NCI-H2171 treated with DMSO at 0.1 percent for 48 hours (cell line): ENCODE data around the gene PPIE.
"Not testable (repeated sequence)": the region's sequence is repeated elsewhere in the genome, so short reads cannot be mapped to it uniquely, and the experiment has no call there.

Experiments used
- DNase-seq: peaks from one replicate; lab custom pipeline; 2025; lab: John Stamatoyannopoulos, UW

PPIE gene

DNA sequence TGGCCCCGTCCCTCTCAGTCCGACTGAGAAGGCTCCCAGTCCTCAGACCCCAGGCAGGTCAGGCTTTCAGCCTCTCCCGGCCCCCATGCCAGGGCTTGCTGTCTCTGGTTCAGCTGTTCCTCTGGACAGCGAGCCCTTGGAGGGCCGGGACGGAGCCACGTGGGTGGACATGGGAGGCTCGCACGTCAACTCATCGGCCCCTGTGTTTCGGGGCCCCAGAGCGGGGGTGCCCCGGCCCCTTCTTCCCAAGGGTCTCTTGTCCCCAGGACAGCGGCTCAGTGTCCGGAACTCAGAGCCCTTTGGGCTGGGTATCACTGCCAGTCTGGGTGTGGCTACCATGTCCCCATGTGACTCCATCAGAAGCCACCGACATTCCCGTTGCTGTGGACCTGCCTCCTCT, 39.2 kb downstream of the PPIE start:
- not testable (repeated sequence) for DNase-seq

DNA sequence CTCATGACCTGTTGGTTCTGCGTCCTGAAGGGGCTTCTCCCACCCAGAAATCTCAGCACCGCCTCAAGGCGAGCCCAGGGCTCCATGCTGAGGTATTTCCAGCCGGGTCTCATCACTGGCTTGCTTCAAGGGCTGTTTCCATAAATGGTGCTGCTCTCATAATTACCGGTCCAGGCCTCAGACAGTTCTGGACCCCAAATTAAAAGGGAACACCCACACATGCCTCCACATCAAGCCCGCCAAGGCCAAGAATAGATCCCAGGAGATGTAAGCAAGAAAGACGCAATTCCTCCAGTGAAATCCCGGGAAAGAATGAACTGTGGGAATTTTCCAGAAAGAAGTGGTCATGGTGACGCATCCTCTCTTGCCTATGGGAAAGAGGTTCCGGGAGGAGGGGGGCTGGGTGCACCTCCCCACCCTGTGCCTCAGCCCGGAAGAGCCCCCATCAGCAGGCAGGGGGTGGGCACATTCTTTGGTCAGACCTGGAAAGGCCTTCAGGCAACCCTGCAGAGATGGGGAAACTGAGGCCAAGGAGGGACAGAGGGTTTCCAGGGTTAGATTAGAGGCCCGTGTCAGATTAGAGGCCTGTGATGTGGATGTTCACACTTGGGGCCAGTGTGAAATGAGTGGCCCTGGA, 39.9 kb downstream of the PPIE start:
- not testable (repeated sequence) for DNase-seq

DNA sequence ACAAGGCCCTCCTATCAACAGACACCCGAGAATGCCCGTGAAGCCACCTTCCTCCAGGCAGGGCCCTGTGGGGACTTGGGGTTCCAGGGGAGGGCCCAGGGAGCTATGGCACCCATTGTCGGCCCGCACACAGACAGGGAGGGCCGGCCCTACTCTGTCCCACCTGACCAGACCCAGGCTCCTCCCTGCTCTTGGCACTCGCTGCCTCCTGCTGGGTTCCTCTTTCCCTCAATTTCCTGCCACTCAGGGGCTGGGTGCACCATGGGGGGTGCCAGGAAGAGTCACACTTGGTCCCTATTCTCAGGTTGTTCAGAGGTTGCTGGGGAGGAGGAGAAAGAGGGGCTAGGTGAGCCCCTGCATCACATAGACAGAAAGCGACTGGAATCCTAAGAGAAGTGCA, 40.5 kb downstream of the PPIE start:
- no peak for DNase-seq

DNA sequence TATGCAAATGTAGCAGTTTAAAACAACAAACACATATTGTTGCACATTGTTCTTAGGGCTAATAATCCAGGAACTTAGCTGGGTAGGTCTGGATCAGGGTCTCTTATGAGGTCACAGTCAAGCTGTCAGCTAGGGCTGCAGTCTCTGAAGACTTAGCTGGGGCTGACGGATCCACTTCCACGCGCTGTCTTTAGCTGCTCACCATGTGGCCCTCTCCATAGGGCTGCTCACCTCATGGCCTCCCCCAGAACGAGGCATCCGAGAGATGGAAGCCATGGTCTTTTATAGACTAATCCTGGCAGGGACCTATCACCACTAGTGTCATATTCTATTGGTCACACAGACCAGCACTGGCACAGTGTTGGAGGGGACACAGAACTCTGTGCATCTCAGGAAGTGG, 41.1 kb downstream of the PPIE start:
- no peak for DNase-seq

DNA sequence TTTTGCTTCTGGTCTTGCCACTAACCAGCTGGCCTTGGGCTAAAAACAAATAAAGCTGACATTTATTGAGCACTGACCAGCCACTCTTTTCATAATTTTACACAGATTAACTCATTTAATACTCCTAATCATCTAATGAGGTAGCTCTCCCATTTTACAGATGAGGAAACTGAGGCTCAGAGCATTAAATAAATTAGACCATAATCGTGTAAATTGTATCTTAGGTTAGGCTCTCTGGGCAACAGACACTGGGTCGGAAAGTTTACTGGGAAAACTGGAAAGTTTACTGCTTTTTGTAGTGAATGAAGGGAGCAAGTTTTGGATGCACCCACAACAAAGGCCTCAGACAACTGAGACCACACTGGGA, 42.6 kb downstream of the PPIE start:
- no peak for DNase-seq

DNA sequence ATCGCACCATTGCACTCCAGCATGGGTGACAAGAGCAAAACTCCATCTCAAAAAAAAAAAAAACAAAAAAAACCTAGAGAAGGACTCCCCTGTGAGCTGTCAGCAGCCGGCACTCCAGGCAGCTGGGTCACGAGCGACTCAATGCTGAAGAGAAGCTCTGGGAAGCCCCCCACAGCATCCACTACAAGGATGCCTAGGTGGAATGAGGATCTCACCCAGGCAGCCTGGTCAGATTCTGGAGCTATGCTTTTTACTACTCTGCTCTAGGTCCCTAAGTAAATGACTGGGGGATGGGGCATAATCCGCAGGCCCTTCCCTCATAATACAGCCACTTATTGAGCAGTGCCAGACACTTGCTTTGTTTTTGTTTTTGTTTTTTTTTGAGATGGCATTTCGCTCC, 43.4 kb downstream of the PPIE start:
- DNase-seq: no peak

DNA sequence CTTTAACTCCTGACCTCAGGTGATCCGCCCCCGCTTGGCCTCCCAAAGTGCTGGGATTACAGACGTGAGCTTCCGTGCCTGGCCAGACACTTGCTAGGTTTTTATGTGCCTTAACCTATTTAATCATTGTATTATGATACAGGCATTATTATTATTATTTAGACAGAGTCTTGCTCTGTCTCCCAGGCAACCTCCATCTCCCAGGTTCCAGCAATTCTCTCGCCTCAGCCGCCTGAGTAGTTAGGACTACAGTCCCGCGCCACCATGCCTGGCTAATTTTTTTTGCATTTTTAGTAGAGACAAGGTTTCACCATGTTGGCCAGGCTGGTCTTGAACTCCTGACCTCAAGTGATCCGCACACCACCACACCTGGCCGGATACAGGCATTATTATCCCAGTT, 44.0 kb downstream of the PPIE start:
- DNase-seq: not testable (repeated sequence)

DNA sequence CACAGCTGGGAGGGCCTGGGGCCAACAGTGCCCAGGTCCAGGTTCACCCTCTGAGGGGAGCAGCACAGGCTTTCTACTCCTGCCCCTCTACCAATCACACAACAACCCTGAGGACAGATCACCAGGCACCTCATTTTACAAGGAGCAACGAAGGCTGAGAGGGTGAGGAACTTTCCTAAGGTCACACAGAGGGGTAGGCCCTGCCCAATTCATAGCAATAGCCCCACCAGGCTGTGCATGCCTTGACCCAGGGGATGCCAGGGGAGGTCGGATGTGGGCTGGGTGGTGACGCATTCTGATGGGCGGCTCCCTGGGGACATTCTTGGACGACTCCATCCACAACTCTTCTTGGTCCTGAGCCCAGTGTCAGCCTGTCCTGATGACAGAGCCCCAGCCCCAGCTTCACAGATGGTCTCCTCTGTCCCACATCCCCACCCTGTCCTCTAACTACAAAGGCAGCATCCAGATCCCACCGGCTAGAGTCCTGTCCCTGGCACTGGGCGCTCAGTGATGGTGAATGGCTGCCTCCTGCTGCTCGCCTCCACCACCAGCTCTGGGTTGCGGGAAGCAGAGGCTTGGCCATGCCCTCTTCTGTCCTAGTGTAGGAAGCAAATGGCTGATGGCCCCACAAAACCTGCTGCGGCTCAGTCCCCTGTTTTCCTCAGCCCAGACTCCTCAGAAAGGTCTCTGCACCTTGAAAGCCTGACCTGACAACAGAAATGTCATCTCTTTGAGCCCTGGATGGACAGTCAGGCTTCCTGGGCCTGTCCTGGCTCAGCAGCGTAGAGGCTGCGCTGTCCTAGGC, 47.8 kb downstream of the PPIE start:
- DNase-seq: not testable (repeated sequence)

DNA sequence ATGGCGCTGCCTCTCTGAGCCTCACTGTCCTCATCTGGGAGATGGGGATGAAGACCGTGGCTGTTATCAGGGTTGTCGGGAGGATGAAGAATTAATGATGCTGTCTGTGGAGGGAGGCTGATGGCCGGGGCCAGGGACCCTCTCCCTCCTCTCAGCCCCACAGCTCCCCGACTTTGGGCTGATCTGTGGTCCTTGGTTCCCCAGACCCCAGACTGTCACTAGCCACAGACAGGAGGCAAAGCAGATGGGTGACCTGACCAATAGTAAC, 48.4 kb downstream of the PPIE start:
- DNase-seq: not testable (repeated sequence)

DNA sequence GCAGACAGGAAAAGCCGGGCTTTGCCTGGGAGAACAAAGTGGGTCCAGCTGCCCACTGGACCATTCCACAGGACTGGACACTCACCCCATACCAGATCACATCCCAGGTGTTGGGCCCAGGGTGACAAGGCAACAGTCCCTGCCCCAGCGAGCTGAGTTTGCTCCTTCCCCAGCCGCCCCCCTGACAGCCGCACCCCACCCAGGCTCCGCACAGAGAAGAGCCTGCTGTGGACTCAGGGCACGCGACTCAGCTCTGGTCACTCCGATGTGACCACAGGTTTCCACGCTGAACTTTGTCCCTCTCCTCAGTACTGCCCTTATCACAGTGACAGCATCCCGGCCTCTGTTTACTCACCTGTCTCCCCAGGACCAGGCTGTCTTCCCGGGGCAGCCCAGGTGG, 48.8 kb downstream of the PPIE start:
- DNase-seq: no peak

DNA sequence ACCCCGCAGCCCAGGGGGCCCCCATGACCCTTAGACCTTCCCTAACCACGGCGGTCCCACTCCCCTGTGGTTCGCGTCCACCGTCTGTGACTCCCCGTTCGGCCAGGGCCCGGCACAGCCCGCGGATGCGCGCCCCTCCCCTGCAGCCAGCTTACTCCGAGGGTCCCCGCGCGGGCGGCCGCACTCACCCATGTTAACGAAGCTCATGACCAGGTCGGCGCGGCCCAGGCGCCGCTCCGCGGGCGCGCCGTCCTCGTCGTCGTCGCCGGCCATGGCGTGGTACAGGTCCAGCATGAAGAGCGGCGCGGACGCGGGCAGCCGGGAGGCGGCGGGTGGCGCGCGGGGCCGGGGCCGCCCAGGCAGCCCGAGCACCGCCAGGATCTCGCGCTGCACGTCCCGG, 49.3 kb downstream of the PPIE start:
- DNase-seq: not testable (repeated sequence)

DNA sequence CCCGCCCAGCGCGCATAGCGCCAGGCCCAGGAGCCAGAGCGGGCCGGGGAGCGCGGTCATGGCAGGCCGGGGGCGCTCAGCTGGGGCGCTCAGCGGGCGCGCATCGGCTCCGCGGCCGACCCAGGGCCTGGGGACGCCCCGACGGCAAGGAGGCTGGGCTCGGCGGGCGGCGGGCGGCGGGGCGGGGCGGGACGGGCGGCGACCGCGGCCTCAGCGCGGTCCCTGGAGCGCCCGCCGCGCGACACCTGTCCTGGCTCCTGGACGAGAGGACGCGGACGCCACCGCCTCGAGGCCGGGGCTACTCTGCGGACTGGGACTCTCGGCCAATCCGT, 49.7 kb downstream of the PPIE start:
- DNase-seq: no peak

DNA sequence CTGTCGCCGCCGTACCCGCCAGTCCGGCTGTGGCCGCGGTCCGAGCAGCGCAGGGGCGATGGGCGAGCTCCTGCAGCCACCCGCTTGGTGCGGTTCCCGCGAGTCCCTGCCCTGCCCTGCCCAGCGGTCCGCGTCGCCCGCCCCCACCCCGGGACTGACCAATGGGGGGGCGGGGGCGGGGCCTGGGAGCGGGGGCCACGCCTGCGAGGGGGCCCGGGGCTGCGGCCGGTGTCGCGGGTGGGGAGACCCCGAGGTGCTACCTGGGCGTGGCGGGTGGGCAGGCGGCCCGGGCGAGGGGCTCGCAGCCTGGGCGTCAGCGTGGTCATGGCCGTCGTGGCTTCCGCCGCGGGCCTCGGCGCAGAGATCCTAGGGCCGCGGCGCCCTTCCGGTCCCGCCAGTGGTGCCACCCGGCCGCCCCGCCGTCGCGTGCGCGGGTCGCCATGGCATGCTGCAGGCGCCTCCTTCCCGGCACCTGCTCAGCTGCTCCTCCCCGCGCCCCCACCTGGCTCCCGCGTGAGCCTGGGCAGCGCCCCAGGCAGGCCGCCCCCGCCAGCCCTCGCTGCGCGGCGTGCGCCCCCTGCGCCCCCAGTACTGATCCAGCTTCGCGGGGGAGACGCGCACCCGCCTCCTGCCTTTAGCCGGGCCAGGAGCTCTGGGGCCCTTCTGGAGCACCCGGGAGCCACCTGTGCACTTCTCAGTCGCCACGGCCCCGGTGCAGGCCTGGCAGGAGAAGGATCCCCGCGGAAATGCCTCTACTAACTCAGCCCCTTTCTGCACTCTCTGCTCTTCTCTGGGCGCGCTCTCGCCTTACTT, 50.3 kb downstream of the PPIE start, which contains the start of gene BMP8B:
Gene BMP8B (minus strand): TSS at position 108 of the 813 bp plus-strand sequence. CDS start 380 bp downstream, outside the sequence.
- DNase-seq: peak; percentile 63

DNA sequence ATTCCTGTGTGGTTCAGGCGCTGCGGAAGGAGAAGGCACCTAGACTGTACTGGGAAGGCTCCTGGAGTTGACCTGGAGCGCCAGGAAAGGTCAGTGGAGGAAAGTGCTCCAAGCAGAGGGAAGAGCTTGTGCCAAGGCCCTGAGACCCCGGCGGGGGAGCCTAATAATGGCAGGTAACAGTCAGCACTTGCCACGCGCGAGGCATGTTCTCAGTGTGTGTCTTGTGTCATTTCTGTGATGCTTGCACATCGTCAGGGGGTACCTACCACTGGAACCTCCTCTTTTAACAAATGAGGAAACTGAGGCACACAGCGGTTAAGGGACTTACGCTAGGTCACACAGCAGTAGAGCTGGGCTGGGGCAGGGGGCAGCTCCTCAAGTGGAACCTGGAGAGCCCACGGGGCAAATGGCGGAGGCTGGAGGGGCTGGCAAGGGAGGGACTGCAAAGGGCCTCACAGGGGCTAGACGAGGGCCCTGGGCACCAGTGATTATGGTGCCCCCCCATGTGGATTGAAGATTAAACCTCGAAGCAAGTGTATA, 51.0 kb downstream of the PPIE start:
- no peak for DNase-seq

DNA sequence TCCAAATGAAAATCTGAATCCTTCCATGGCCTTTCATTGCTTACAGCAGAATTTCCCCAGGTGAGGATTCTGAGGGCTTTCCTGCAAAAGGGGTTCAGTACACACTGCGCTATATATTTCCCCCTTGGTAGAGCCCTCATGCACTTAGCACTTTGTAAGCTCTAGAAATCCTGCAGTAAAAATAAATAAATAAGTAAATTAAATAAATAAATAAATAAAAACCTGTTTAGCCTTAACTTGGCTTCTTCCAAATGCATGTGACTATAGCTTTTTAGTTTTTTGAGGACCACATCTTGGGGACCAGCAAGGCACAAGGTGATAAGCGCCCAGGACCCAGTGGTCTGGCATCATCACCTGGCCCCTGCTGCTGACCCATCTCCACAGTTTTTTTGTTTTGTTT, 53.2 kb downstream of the PPIE start:
- no peak for DNase-seq

DNA sequence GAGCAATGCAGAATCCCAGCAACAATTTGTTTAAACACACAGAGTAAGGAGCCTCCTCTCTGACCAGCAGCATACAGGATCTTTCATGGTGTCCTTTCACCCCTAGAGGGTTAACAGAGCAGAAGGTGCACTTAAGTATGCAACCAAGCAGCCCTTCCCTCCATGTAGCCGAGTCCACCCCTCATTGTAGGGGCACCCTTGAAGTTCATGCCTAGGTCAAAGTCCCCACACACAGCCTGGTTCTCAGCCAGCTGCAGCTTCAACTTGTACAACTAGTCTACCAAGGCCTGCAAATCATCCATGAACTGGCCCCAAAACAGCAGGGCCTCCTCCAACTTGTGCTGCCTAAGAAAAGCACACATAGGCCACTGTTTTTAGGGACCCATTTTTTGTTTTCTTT, 57.0 kb downstream of the PPIE start:
- no peak for DNase-seq

DNA sequence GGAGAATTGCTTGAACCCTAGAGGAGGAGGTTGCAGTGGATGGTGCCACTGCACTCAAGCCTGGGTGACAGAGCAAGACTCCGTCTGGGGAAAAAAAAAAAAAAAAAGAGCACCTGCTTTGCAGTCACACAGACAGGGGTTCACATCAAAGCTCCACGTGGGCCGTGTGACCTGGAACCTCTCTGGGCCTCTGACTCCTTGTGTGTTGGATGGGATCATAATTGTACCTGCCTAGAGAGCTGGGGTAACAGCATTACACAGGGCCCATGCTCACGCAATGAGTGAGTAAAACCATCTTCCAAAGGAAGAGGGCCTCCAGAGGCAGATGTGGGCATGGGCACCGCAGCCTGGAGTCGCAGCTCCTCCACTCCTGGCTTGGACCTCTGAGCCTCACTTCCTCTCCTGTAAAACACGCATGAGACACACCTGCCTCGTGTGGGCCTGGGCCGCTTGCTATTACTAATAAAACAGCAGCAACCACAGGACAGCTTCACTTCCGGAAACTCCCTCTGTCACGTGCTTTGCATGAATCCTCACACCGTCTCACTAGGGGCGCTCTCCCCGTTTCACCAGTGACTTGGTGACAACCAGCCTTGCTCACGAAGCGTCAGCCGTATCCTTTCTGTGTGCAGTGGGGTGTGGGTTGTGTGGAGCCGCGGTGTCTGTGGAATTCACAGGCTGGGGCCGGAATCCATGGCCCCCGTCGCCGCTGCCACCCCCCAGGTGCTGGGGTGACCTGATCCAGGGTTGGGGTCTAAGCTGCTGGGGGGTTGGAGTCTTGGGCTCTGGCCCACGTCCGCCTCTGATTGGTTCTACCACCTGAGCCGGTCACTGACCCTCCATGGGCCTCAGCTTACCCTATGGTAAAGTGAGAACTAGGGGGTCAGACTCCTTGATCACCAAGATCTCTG, 60.4 kb downstream of the PPIE start:
- not testable (repeated sequence) for DNase-seq

DNA sequence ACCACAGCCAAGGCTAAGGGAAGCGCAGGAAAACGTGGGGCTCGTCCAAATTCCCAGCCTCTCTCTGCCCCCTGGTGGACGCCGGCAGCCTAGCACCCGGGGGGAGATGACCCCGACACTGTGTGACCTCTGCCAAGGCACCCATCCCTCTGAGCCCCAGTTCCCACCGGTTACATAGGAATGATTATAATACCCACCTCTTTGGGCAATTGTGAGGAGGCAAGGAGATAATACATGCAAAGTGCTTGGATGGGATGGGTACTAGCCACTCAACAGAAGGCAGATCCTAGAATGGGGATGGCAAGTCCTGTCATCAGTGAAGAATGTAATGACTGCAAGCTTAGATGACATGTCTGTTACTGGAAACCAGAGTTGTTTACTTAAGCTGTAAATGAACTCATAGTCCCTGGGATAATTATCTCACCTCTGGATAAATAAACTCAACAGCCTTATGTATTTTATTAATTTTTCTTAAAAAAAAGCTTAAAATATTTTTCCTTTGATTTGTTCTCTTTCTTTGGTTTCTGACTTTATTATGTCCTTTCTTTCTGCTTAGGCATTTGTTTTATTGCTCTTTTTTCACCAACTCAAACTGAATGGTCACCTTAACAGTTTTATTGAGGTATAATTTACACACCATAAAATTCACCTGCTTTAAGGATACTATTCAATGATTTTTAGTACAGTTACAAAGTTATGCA, 61.2 kb downstream of the PPIE start:
- DNase-seq: peak; percentile 44

DNA sequence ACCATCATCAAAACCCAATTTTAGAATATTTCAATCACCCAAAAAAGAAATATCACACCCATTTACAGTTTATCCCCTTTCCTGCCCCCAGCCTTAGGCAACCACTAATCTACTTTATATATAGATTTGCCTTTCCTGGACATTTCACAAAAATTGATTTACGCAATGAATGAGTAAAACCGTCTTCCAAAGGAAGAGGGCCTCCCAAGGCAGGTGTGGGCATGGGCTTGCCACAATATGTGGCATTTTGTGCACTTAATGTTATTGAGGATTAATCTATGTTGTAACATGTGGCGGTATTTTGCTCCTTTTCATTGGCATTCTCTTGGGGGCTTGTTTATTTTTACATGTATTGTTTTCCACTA, 61.8 kb downstream of the PPIE start:
- DNase-seq: no peak

DNA sequence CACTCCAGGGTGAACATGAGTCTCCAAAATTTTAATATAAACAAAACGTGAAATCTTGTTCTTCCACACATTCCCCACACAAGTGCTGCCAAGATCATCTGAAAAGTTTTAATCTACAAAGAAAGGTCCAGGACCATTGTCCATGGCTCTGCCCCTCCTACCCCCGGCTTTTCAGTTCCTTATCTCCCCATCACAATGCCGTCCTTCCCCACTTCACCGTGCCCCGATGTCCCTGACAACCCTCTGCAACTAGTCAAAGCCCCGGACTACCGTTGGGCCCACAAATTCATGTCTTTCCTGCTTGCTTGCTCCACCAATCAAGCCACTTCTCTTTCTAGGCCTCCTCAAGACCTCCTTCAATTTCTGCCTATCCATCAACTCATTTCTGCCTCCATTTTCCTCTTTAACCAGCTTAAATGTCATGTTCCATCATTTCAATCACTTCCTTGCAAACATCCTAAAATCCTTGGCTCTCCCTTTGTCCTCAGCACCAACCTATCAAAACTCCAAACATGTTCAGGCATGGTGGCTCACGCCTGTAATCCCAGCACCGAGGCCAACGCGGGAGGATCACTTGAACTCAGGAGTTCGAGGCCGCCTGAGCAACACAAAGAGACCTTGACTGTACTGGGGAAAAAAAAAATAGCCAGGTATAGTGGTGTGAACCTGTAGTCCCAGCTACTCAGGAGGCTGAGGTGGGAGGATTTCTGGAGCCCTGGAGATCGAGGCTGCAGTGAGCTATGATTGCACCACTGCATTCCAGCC, 64.0 kb downstream of the PPIE start:
- no peak for DNase-seq

DNA sequence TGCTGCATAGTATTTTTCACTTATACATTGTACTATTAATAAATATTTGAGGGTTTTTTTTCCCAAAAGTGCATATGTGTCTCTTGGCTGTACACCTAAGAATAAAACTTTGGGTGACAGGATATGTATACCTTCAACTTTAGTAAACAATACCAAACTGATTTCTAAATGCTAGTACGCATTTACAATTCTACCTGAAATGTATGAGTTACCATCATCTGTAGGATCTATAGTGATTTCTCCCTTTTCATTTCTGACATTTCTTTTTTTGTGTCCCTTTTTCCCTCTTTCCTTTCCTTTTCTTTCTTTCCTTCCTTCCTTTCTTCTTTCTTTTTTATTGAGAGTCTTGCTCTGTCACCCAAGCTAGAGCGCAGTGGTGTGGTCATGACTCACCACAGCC, 66.7 kb downstream of the PPIE start:
- DNase-seq: no peak
